GM19468 (cell line): ENCODE results near the gene RGS19.

ENCODE experiments used
- ATAC-seq: cut with Tn5 transposase; IDR thresholded peaks from one replicate; pipeline ENCODE4 v1.9.1; 2021; ENCODE audit warnings: mild to moderate bottlenecking, moderate library complexity, moderate number of reproducible peaks; ENCODE audit not compliant: unreplicated experiment; ENCODE audit errors: extremely low read depth

RGS19 gene

GRCh38 chr20:64108731-64109681, 29.7 kb upstream of the RGS19 start:
- no peak for ATAC-seq

DNA sequence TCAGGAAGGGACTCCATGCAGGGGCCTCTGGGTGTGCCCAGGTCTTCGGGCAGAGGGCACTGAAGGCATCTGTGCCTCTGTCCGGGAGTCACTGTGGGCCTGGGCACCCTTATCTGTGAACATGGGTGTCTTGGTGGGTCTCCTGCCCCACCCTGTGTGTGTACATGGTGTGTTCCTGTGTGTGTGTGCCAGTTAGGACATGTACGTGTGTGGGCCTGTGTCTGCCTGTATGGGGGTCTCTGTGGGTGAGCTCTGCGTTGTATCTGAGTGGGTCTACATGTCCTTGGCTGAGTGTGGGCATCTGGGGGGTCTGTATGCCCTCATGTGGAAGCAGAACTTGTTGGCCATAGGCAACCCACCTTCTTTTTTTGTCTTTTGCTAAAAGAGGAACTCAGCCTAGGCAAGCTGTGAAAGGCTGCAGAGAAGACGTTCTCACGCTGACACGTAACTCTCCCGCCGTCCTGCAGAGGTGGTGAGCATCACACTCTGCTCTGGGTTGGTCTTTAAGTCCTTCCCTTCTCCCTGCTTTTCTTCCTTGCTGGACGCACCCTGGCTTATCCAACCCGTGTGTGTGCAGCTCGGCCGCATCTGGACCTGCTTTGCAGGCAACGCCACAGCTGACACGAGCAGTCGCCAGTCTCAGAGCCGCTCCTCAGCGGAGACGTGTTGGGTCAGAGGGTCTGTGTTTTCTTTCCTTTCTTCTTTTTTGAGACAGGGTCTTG, 28.6 kb upstream of the RGS19 start:
- ATAC-seq = no peak

DNA sequence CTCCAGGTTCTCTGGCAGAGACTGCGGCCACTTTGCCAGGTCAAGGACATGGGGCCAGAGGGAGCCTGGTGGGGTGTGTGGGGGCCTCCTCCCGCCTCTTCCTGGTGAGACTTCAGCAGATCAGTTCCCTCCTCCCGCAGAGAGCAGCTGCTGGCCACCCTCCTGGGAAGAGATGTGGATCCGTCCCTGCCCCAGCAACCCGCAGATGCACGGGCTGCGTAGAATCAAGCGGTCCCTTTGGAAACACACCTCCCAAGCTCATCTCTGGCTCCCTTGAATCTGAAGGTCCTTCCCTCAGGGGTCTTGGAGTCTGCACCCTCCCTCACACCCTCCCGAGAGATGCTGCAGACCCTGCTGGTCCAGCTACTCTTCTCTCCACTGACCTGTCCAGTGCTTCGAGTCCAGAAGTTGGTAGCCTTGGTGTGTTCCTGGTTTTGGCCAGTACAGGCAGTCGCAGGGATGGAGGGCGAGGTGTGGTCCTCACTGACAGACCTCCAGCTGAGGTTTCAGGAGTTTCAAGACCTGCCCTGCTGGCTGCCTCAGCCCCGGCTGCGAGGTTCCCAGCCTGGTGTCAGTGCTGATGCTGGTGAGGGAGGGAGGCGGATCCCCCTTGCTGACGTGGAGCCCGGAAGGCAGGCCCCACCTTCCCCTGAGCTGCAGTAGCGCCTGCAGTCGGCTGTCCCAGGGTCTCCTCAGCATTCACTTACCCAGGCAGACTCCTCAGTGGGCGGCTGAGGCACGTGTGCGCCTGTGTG, 27.8 kb upstream of the RGS19 start, which contains the start of gene NPBWR2:
Gene NPBWR2, minus strand, starts transcription at position 585 of the 755 bp plus-strand sequence. CDS start 734 bp downstream, outside the sequence.
- no peak for ATAC-seq

DNA sequence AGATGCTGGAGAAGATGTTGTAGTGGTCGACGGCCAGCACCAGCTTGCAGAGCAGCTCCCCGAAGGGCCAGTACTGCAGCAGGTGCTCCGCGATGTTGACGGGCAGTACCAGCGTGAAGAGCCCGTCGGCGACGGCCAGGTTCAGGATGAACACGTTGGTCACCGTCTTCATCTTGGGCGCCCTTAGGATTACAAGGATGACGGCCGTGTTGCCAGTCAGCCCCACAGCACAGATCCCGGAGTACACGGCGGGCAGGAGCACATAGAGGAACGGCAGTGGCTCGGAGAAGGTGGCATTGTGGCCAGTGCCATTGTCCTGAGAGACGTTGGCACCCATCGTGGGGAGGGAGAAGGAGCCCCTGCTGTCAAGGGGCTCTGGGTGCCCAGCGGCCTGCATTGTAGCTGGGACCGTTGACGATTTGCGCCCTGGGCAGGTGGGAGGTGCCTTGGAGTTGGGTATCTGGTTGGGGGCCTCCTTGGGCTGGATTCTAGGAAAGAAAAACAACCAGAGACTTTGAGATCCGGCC, 27.2 kb upstream of the RGS19 start:
- no peak for ATAC-seq

- ATAC-seq = no peak
Measured at GRCh38 chr20:64105846-64106434, 26.6 kb upstream of the RGS19 start.

- no peak for ATAC-seq
Measured at GRCh38 chr20:64104667-64105451, 25.5 kb upstream of the RGS19 start.

DNA sequence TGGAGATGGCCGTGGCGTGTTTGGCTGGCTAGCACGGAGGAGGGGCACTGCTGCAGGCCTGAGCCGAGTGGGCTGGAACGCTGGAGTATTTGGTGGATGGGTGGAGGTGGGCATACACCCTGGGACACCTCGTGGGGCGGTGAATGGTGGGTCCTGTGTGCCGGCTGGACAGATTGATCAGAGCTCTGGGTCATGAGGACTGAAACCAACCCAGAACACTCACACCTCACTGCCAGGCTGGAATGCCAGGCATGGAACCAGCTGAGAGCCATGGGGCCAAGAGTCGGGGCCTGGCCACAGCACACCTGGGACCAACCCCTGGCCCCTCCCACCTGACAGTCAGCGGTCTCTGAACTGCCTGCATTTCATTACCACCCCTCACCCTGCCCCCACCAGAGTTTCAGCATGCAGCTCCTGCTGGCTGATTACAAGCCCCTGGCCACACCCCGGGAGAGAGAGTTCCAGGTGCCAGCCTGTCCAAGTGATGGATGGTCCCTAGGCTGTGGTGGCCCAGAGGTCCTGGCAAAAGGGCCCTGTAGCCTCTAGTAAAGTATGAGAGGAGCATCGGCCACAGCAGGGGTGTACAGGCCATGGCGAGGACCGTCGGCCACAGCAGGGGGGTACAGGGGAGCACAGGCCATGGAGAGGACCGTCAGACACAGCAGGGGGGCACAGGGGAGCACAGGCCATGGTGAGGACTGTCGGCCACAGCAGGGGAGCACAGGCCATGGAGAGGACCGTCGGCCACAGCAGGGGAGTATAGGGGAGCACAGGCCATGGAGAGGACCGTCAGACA, 24.8 kb upstream of the RGS19 start:
- no peak for ATAC-seq

GRCh38 chr20:64102647-64103354, 23.5 kb upstream of the RGS19 start:
- ATAC-seq = no peak

- ATAC-seq = no peak
Measured at GRCh38 chr20:64101731-64102621, 22.7 kb upstream of the RGS19 start.

DNA sequence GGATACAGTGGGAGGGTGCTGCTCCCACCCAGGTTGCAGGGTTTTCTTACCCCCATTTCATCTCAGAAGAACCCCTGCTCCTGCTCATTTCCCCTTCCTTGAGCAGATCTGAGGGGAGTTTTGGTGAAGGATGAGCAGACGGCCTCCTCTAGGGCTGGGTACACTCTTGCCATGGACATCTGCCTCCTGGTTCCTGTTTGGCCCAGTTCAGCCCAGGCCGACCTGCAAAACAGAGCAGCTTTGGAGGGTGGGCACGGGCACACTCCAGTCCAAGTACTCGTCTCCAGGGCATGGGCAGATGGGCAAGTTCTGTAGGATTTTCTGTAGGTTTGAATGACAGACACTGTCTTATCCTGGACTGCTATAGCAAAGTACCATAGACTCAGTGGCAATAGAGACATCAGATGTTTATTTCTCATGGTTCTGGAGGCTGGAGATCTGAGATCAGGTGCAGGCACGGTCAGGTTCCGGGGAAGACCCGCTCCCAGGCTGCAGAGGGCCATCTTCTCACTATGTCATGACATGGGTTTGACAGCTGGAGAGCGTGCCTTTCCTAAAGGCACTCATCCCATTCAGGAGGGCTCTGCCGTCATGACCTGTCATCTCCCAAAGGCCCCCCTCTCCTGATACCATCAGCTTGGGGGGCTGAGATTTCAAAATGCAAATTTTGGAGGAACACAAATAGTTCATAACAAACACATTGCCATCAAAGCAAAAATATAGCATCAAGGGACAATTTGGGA, 21.8 kb upstream of the RGS19 start:
- no peak for ATAC-seq

GRCh38 chr20:64100566-64100888, 21.2 kb upstream of the RGS19 start:
- ATAC-seq = no peak

GRCh38 chr20:64099880-64100565, 20.7 kb upstream of the RGS19 start:
- ATAC-seq = no peak

GRCh38 chr20:64099086-64099786, 19.9 kb upstream of the RGS19 start:
- no peak for ATAC-seq

DNA sequence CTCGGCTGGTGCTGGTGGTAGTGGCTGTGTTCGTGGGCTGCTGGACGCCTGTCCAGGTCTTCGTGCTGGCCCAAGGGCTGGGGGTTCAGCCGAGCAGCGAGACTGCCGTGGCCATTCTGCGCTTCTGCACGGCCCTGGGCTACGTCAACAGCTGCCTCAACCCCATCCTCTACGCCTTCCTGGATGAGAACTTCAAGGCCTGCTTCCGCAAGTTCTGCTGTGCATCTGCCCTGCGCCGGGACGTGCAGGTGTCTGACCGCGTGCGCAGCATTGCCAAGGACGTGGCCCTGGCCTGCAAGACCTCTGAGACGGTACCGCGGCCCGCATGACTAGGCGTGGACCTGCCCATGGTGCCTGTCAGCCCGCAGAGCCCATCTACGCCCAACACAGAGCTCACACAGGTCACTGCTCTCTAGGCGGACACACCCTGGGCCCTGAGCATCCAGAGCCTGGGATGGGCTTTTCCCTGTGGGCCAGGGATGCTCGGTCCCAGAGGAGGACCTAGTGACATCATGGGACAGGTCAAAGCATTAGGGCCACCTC, 19.2 kb upstream of the RGS19 start:
- no peak for ATAC-seq

DNA sequence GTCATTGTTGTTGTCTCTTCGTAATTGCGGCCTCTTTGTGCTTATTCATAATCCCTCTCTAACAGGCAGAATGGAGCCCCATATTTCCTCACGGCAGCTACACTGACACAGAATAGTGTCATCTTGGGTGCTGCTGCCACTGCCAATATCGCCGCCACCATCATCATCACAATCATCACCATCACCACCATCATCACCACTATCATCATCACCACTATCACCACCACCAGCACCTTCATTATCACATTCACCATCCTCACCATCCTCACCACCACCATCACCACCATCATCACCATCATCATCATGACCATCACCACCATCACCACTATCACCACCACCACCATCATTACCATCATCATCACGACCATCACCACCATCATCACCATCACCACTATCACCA, 17.2 kb upstream of the RGS19 start:
- ATAC-seq = no peak
